Measurements from ENCODE around the gene CCDC136. TPM values are rescaled to one million over a fixed set of nuclear protein-coding genes. Genes with fewer than 3 reads are reported as not detected.

The CCDC136 gene
- total RNA-seq (2014; rRNA removed; shearing (Covaris generic)) = 11.8 and 16.5 TPM in 2 replicates

DNA sequence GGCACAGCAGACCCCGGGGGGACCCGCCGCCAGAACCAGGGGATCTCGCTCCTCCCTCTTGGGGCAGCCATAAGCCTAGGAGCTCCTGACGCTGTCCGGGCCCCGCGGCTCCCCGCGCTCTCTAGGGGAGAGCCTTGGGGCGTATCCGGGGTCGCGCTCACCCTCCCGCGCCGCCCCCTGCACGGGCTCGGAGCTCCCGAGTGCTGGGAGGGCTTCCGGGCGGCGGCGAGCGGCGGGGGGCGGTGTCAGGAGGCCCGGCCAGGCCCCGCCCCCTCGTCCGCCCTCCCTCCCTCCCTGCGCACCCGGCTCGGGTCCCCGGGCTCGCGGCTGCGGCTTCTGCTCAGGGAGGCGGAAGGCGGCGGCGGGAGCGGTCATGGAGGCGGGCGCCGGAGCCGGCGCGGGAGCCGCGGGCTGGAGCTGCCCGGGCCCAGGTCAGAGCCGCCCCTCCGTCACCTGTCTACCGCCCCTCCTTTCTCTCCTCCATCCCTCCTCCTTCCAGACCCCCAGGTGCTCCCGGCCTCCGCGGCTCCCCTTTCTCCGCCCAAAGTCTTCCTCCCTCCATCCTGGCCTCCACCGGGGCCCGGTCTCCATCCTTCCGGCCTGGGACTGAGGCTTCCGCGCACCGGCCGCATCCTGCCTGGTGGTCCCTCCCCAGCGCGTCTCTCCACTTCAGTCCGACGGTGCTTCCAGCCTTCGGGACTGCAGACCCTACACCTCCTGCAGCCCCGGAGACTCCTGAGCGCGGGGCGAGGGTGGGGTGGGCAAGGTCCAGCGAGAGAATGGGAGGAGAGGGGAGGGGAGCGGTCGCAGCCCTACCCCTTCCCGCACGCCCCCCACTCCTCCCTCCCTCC lies at the start of gene CCDC136:
Gene CCDC136 (plus strand): TSS at position 848 of the 851 bp plus-strand sequence. CDS start 444 bp downstream, outside the sequence.
- peak; percentile 76 to 83 for DNase-seq
- no peaks in the 10 kb centered on the region for H3K27me3 ChIP-seq
- H3K9me3 ChIP-seq (replicated peaks) = no peaks in the 10 kb centered on the region
- H3K36me3 ChIP-seq = peaks cover 3% of the 10 kb centered on the region; the same call in 1 of the 2 replicates
- peak within 1 kb of the TSS; percentile 95 for H3K4me3 ChIP-seq
- H3K4me1 ChIP-seq = peaks cover 14% of the 10 kb centered on the region
- H3K27ac ChIP-seq = no peak within 1 kb of the TSS

DNA sequence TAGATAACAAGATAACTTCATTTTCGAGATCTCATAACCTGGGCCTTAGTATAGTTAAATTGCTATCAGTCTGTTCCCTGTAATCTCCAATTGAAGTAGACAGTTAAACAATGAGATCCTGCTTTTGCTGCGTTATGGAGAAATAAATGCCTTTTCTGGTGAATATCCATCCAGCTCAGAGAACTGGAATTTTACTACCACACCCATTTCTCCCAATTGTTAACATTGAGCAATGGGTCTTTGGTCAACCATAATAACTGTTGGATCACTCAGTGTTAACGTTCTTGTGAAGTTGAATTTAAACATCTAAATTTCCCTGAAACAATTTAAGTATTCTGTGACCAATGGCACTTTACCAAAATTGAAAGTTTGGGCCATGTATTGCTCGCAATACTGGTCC lies 49.6 kb upstream of the CCDC136 start:
- Histone ChIP-seq H3K36me3 (peaks cover 15% of the 10 kb centered on the region), H3K4me1 (peaks cover 18% of the 10 kb centered on the region), H3K4me3 (no peak overlapping the region), H3K27me3 (no peaks in the 10 kb centered on the region), H3K27ac (no peak overlapping the region), H3K9me3 (replicated peaks) (no peaks in the 10 kb centered on the region)
- no peak for DNase-seq

DNA sequence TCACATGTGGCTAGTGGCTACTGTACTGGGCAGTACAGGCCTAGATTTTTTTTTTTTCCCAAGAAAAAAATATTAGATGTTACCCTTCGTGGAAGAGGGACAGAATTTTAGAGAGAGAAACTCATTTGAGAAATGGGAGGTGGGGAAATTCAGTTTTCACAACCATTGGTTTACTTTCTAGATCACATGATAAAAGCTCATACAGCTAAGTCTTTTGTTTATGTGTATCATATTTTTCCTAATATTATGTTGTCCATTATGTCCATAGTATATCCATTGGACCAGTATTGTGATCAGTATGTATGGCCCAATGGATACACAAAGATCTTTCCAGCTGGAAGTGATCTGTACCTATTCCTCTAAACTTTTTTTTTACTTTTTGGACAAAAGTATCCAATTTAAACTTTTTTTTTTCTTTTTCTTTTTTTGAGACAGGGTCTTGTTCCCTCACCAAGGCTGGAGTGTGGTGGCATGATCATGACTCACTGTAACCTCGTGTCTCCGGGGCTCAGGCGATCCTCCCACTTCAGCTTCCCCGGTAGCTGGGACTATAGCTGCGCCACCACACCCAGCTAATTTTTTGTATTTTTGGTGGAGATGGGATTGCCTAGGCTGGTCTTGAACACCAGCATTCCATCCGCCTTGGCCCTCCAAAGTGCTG lies 48.5 kb upstream of the CCDC136 start:
- H3K9me3 ChIP-seq (replicated peaks) = no peaks in the 10 kb centered on the region
- H3K27me3 ChIP-seq = no peaks in the 10 kb centered on the region
- H3K4me3 ChIP-seq = no peak overlapping the region
- H3K36me3 ChIP-seq = peaks cover 23% of the 10 kb centered on the region
- DNase-seq = no peak
- H3K4me1 ChIP-seq = peaks cover 13% of the 10 kb centered on the region
- H3K27ac ChIP-seq = no peak overlapping the region

DNA sequence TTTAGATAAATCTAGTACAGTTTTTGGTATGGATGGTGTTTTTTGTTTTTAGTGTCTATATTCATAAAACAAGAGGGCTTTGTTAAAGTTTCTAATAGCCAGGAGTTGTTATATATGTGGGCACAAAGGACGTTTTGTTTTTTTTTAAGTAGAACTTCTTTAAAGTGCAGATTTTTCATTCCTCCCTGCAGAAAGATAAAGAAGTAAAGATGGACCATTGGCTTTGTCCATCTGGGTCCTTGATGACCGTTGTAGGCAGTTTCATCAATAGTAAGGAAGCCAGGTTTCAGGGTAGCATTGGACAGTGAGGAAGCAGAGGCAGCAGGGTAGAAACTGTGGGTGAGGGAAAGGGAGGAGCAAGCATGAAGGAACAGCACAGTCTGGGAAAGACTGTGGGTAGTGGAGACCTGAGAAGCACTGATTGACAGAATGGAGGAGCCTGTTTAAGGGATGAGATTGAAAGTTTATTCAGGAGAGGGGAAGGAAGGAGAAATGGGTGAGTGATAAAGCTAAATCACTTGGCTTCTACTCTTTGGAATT lies 47.3 kb upstream of the CCDC136 start:
- Histone ChIP-seq H3K4me1 (peaks cover 10% of the 10 kb centered on the region), H3K27ac (no peak overlapping the region), H3K9me3 (replicated peaks) (no peaks in the 10 kb centered on the region), H3K36me3 (peaks cover 35% of the 10 kb centered on the region), H3K27me3 (no peaks in the 10 kb centered on the region), H3K4me3 (no peak overlapping the region)
- DNase-seq = no peak

DNA sequence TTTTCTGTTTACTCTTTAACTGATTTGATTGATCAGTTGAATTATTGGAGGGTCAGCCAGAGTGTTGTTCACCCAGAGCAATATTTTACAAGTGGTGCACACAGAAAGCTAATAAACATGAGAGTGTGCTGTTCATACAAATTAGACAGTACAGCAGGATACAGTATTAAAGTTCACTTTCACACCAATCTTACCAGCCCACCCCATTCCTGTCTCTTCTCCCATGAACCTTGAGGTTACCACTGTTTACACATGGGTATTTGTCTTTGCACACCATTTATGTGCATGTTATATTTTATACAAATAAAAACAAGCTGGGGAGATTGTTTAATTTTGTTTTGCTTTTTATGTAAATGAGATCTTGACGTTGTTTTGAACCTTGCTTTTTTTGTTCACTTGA lies 46.1 kb upstream of the CCDC136 start:
- Histone ChIP-seq H3K27ac (no peak overlapping the region), H3K4me3 (no peak overlapping the region), H3K27me3 (no peaks in the 10 kb centered on the region), H3K36me3 (peaks cover 45% of the 10 kb centered on the region), H3K4me1 (peaks cover 8% of the 10 kb centered on the region), H3K9me3 (replicated peaks) (no peaks in the 10 kb centered on the region)
- no peak for DNase-seq

DNA sequence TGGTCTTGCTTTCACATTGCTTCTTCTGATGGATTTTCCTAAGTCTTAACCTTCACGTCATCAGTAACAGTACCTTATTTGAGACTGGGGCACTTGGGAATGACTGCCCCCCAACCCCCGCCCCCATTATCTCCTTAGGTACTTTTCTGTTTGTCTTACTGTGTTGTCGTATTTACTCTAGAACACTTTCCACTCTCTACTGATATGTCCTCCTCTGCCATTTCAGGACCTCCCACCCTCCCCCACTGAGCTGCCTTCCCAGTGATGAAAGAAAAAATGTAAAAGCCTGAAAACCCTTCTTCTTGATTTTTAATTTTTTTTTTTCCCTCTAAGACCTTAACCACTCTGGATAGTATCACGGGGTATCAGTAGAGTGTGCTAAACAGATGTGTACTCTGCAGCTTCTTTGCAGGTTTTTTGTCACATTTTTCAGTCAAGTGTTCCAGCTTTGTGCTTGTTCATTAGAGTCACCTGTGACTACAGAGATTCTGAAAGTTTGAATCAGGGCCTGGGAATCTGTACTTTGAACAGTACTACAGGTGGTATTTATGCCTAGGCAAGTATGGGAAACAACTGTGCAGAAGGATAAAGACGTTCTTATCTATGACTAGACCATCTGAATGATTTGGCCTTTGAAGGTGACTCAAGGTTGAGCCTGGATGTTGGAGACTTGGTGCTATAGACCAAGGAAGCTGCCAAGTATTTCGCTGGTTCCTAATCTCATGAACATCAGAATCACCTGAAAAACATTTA lies 44.3 kb upstream of the CCDC136 start:
- H3K9me3 ChIP-seq (replicated peaks) = no peaks in the 10 kb centered on the region
- no peak overlapping the region for H3K27ac ChIP-seq
- H3K4me1 ChIP-seq = no peaks in the 10 kb centered on the region
- H3K4me3 ChIP-seq = no peak overlapping the region
- no peaks in the 10 kb centered on the region for H3K27me3 ChIP-seq
- H3K36me3 ChIP-seq = peaks cover 50% of the 10 kb centered on the region
- no peak for DNase-seq

DNA sequence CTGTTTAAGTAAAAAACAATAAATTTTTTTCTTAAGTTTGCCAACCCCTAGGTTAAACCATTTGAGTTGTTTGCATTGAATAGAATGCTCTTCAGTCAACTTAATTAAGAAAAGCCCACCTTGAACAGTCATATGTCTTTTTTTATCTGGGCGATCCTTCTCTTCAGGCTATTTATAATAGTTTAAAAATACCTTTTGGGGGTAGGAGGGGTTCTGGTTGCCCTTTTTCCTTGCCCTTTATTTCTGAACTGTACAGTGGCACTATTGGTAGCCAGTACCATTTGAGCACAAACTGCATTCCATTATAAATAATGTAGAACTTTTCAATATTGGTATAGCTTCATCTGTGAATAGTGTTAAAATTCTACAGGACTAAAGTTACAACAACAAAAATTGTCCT lies 39.5 kb upstream of the CCDC136 start:
- Histone ChIP-seq H3K4me3 (no peak overlapping the region), H3K4me1 (no peaks in the 10 kb centered on the region), H3K27me3 (no peaks in the 10 kb centered on the region), H3K9me3 (replicated peaks) (no peaks in the 10 kb centered on the region), H3K36me3 (peaks cover 75% of the 10 kb centered on the region), H3K27ac (no peak overlapping the region)
- DNase-seq = no peak

DNA sequence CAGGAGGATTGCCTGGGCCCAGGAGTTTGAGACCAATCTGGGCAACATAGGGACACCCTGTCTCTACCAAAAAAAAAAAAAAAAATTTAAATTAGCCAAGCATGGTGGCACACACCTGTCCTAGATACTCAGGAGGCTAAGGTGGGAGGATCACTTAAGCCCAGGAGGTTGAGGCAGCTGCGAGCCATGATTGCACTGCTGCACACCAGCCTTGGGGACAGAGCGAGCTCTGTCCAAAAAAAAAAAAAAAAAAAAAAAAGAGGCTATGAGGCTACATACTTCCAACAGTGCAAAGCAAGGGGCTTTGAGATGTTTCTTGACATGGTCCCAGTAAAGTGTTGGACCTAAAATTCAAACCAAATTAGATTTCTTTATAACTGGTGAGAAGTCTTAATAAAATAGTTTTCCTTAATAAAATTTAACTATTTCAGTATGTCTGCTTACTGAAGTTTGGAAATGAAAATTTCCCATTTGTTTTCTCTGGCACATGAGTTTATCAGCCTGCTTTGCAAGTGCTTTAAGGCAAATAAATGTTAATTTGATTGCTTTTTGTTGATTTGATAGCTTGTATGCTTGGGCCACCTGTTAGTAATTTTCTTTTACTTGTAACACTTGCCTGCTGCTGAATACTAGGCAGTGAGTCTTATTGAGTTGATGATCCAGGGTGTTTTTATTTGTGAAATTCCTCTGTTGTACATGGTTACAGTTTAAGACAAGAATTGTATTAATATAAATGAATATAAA lies 36.5 kb upstream of the CCDC136 start:
- no peaks in the 10 kb centered on the region for H3K9me3 ChIP-seq (replicated peaks)
- no peak overlapping the region for H3K4me3 ChIP-seq
- H3K27ac ChIP-seq = no peak overlapping the region
- H3K36me3 ChIP-seq = peaks cover 76% of the 10 kb centered on the region
- H3K4me1 ChIP-seq = no peaks in the 10 kb centered on the region
- DNase-seq = no peak
- no peaks in the 10 kb centered on the region for H3K27me3 ChIP-seq

DNA sequence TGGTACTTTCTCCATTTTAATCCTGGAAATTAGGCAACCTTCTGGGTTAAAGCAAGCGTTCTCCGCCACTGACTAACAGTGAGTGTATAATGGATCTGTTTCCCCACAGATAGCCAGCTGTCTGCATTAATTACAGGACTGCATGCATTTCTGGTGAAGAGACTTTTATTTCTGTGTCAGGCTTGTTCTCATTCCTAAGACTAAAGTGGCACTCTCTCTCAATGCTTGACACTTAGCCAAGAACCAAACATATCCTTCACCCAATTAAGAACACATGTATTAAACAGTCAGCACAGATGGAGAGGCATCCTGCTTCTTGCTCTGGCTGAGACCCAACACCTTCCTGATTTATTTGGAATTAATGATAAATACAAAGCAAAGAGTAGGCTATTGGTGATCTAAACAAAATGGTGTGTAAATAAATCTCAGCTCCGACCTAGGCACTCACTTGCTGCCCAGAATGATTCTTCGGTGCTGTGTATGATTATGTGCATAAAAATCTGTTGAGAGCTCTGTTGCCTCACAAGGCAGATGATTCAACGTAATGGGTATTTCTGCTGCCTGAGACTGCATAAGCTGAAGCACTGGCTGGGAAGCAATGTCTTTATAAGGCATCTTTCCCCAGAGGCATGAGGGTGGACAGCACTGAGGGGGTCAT lies 35.8 kb upstream of the CCDC136 start:
- Histone ChIP-seq H3K4me3 (no peak overlapping the region), H3K27ac (no peak overlapping the region), H3K9me3 (replicated peaks) (no peaks in the 10 kb centered on the region), H3K4me1 (no peaks in the 10 kb centered on the region), H3K27me3 (no peaks in the 10 kb centered on the region), H3K36me3 (peaks cover 78% of the 10 kb centered on the region)
- no peak for DNase-seq

DNA sequence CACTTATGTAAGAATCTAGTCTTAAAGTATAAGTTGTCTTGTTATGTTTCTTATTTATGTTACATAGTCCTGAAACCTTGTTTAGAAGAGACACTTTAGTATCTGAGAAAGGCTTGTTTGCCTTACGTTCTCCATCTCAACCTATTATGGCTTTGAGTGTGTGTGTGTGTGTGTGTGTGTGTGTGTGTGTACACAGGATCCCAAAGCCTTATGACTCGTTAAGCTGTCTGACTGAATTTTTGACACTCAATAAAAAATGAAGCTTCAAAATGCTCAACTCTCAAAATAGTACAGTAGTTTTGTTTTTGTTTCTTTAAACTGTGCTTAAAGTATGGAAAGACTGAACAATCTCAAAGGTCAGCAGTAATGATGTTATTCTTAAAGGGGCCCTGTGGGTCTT lies 34.6 kb upstream of the CCDC136 start:
- H3K27ac ChIP-seq = no peak overlapping the region
- H3K4me1 ChIP-seq = no peaks in the 10 kb centered on the region
- DNase-seq = no peak
- no peak overlapping the region for H3K4me3 ChIP-seq
- H3K27me3 ChIP-seq = no peaks in the 10 kb centered on the region
- peaks cover 81% of the 10 kb centered on the region for H3K36me3 ChIP-seq
- no peaks in the 10 kb centered on the region for H3K9me3 ChIP-seq (replicated peaks)

DNA sequence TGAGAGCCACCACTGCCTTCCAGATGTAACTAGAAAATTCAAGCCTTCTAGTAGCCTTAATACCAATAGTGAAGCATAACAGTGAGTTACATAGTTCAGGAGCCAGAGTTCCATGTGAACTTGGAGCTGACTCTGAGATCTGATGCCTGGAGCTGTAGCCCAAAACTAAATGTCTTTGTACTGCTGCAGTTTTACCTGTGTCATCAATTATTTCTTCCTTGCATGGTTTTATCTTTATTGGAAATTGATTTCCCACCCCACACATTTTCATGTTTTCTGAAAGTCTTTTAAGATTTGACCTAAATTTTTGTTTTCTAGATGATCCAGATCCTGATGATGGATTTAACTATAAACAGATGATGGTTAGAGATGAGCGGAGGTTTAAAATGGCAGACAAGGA lies 33.2 kb upstream of the CCDC136 start:
- Histone ChIP-seq H3K4me1 (no peaks in the 10 kb centered on the region), H3K36me3 (peaks cover 86% of the 10 kb centered on the region), H3K4me3 (no peak overlapping the region), H3K9me3 (replicated peaks) (no peaks in the 10 kb centered on the region), H3K27ac (no peak overlapping the region), H3K27me3 (no peaks in the 10 kb centered on the region)
- DNase-seq = no peak

DNA sequence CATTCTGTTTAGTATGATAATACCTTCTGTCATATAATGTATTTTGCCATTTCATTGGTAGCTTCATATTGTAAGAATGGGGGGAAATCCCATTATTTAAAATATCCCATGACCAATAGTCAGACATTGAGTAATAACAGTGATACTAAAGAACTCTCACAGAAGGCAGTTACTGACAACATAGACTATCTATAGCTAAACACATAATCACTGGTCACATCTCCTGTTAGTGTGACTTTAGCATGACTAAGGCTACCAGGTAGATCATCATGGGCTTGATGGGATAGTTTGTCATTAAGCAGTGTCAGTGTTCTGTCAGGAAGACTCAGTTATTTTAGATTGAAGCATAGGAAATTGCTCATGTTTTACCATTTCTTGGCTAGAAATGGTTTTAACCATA lies 32.5 kb upstream of the CCDC136 start:
- H3K27me3 ChIP-seq = no peaks in the 10 kb centered on the region
- H3K36me3 ChIP-seq = peaks cover 86% of the 10 kb centered on the region
- H3K4me1 ChIP-seq = no peaks in the 10 kb centered on the region
- no peak overlapping the region for H3K4me3 ChIP-seq
- no peaks in the 10 kb centered on the region for H3K9me3 ChIP-seq (replicated peaks)
- DNase-seq = no peak
- H3K27ac ChIP-seq = no peak overlapping the region

DNA sequence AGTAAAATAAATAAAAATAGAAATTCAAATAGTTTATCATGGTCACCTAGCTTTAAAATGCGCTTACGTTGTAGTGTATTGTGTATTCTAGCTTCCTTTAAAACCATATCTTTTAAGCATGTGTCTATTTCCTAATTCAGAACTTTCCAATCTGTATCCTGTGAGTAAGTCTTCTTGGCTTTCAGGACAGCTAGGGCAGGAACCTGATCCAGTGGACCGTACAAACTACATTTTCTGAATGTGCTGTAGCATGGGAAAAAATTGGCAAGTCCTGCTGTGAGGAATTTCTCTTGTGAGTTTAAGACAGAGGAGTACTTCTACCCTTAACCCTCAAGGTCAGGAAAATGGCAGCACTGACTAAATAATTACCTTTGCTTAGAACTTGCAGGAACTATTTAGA lies 28.2 kb upstream of the CCDC136 start:
- Histone ChIP-seq H3K9me3 (replicated peaks) (no peaks in the 10 kb centered on the region), H3K4me3 (no peak overlapping the region), H3K27me3 (no peaks in the 10 kb centered on the region), H3K36me3 (peaks cover 85% of the 10 kb centered on the region), H3K4me1 (no peaks in the 10 kb centered on the region), H3K27ac (no peak overlapping the region)
- no peak for DNase-seq
